Measurements from ENCODE around the gene BDKRB2.

BDKRB2 gene

GRCh38 chr14:96255501-96256366, 51.1 kb downstream of the BDKRB2 start, which contains the start of gene BDKRB1:
Gene BDKRB1 (plus strand): TSS chr14:96256210. CDS start chr14:96263683, 7,473 bp downstream.
- DNase-seq, result no peak

- no peak for DNase-seq
These were observed 51.8 kb downstream of the BDKRB2 start for GRCh38 chr14:96256407-96256806.

GRCh38 chr14:96257056-96257455, 52.4 kb downstream of the BDKRB2 start:
- DNase-seq, result no peak

- DNase-seq, result no peak
These were observed 53.3 kb downstream of the BDKRB2 start for GRCh38 chr14:96257900-96258299.

GRCh38 chr14:96260341-96260821, 55.7 kb downstream of the BDKRB2 start:
- DNase-seq, result no peak

- DNase-seq, result no peak
These were observed 56.4 kb downstream of the BDKRB2 start for GRCh38 chr14:96261053-96261452.

GRCh38 chr14:96261772-96262655, 57.4 kb downstream of the BDKRB2 start:
- DNase-seq, result no peak

- no peak for DNase-seq
These were observed 58.9 kb downstream of the BDKRB2 start for GRCh38 chr14:96263347-96264199.

- DNase-seq, result no peak
These were observed 59.5 kb downstream of the BDKRB2 start for GRCh38 chr14:96264200-96264553.

- no peak for DNase-seq
These were observed 60.2 kb downstream of the BDKRB2 start for GRCh38 chr14:96264853-96265252.

- DNase-seq, result no peak
These were observed 60.9 kb downstream of the BDKRB2 start for GRCh38 chr14:96265383-96266095.

GRCh38 chr14:96267336-96267735, 62.7 kb downstream of the BDKRB2 start:
- no peak for DNase-seq

- DNase-seq, result no peak
These were observed 63.3 kb downstream of the BDKRB2 start for GRCh38 chr14:96267916-96268315.

GRCh38 chr14:96268431-96269358, 64.1 kb downstream of the BDKRB2 start:
- DNase-seq, result no peak

GRCh38 chr14:96269359-96269710, 64.7 kb downstream of the BDKRB2 start:
- no peak for DNase-seq

- DNase-seq, result no peak
These were observed 66.2 kb downstream of the BDKRB2 start for GRCh38 chr14:96270565-96271420.

- no peak for DNase-seq
These were observed 66.8 kb downstream of the BDKRB2 start for GRCh38 chr14:96271421-96271762.

GRCh38 chr14:96272777-96273473, 68.3 kb downstream of the BDKRB2 start:
- DNase-seq, result no peak

- DNase-seq, result no peak
These were observed 69.0 kb downstream of the BDKRB2 start for GRCh38 chr14:96273629-96274028.

Measured in stimulated activated CD4-positive, alpha-beta T cell treated with anti-CD3 and anti-CD28 coated beads, Interleukin-12 subunit alpha, Interleukin-12 subunit beta, amount 100 ng/mL, for 4 hours (primary cell).